HT1080 (cell line): ENCODE data around the gene NUTM1. TPM values are rescaled to one million over a fixed set of nuclear protein-coding genes. Genes with fewer than 3 reads are reported as not detected.

Experiments used
- DNase-seq: peaks from one replicate; pipeline ENCODE4 v3.0.0-alpha.2; 2015; ENCODE audit warnings: low read depth
- polyA plus RNA-seq, 2 experiments: library from polyadenylated mRNA; depleted of rRNA; stranded (reverse); fragments of >200 nt; gene quantifications; 2 replicates each; pipeline ENCODE4 v1.2.3, GENCODE V29; 2015
- total RNA-seq: library from RNA; depleted of rRNA; stranded (reverse); fragments of >200 nt; shearing (Covaris generic); gene quantifications from 2 replicates; pipeline ENCODE4 v1.2.3, GENCODE V29; 2014; rRNA removed

The NUTM1 gene, protein sequence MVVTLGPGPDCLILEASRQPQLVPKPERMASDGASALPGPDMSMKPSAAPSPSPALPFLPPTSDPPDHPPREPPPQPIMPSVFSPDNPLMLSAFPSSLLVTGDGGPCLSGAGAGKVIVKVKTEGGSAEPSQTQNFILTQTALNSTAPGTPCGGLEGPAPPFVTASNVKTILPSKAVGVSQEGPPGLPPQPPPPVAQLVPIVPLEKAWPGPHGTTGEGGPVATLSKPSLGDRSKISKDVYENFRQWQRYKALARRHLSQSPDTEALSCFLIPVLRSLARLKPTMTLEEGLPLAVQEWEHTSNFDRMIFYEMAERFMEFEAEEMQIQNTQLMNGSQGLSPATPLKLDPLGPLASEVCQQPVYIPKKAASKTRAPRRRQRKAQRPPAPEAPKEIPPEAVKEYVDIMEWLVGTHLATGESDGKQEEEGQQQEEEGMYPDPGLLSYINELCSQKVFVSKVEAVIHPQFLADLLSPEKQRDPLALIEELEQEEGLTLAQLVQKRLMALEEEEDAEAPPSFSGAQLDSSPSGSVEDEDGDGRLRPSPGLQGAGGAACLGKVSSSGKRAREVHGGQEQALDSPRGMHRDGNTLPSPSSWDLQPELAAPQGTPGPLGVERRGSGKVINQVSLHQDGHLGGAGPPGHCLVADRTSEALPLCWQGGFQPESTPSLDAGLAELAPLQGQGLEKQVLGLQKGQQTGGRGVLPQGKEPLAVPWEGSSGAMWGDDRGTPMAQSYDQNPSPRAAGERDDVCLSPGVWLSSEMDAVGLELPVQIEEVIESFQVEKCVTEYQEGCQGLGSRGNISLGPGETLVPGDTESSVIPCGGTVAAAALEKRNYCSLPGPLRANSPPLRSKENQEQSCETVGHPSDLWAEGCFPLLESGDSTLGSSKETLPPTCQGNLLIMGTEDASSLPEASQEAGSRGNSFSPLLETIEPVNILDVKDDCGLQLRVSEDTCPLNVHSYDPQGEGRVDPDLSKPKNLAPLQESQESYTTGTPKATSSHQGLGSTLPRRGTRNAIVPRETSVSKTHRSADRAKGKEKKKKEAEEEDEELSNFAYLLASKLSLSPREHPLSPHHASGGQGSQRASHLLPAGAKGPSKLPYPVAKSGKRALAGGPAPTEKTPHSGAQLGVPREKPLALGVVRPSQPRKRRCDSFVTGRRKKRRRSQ
- not detected in 2 replicates for total RNA-seq
- polyA plus RNA-seq (2015; cell fraction: cytosol; rRNA removed): not detected in 2 replicates
- not detected in 2 replicates for polyA plus RNA-seq (2015; cell fraction: nucleus; rRNA removed)

DNA sequence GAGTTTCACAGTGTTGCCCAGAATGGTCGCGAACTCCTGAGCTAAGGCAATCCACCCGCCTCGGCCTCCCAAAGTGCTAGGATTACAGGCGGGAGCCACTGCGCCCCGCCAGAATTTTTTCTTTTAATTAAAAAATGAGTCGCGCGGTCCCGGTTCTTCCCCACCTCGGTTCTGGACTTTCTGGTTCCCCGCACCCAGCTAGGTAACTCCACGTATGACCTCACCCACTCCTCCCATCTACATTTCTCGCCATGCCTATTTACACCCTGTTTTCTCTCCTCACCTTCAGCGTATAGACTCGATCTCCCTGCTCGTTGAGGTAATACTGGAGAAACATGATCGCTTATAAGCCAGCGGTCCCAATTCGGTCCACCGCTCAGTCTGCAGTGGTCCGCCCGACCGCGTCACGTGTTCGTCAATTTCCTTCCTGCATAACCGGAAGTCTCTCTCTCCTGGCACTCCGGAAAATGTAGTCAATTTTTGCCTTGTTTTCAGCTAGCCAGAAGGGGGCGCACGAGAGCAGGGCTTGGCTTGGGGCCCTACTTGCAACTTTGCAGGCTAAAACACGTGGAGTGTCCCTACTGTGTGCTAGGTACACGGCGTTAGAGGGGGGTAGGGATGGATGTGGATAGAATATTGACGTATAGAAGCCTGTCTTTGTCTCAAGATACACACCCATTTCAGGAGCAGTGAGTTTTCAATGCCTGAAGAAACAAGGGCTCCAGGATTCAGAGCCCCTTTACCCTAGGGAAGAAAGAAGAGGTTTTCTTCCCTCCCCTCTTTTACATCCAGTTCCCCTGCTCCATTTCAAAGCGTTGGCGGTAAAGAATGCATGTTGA, at the start of gene NUTM1, which contains the start of gene NOP10:
TSS of gene NUTM1 (plus strand) at position 579 of the 839 bp plus-strand sequence. CDS start 382 bp downstream, outside the sequence.
TSS of gene NOP10 (minus strand) at position 400 of the 839 bp plus-strand sequence. CDS start at position 337, 63 bp downstream.
- DNase-seq: peak; percentile 88

GRCh38 chr15:34297059-34297458, 46.1 kb upstream of the NUTM1 start:
- DNase-seq: no peak

- no peak for DNase-seq
Measured at GRCh38 chr15:34301058-34301457, 42.1 kb upstream of the NUTM1 start.

DNA sequence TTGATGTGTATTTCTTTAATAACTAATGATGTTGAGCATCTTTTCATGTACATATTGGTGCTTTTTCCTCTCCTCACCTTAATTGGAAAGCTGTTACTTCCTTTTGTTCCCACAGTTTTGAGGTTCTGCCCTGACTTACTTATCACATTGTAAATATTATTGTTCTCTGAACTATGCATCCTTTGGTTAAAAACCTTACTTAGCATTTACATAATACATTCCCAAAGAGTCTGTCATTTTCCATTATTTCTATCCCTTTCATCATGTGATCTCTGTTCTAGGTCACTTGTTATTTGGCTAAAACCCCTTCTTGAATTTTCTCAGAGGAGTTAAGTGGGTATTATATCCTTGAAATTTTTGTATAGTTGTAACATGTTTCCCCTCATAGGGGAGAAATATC, 38.5 kb upstream of the NUTM1 start:
- DNase-seq: peak; percentile 13

- no peak for DNase-seq
Measured at GRCh38 chr15:34311563-34311962, 31.6 kb upstream of the NUTM1 start.

DNA sequence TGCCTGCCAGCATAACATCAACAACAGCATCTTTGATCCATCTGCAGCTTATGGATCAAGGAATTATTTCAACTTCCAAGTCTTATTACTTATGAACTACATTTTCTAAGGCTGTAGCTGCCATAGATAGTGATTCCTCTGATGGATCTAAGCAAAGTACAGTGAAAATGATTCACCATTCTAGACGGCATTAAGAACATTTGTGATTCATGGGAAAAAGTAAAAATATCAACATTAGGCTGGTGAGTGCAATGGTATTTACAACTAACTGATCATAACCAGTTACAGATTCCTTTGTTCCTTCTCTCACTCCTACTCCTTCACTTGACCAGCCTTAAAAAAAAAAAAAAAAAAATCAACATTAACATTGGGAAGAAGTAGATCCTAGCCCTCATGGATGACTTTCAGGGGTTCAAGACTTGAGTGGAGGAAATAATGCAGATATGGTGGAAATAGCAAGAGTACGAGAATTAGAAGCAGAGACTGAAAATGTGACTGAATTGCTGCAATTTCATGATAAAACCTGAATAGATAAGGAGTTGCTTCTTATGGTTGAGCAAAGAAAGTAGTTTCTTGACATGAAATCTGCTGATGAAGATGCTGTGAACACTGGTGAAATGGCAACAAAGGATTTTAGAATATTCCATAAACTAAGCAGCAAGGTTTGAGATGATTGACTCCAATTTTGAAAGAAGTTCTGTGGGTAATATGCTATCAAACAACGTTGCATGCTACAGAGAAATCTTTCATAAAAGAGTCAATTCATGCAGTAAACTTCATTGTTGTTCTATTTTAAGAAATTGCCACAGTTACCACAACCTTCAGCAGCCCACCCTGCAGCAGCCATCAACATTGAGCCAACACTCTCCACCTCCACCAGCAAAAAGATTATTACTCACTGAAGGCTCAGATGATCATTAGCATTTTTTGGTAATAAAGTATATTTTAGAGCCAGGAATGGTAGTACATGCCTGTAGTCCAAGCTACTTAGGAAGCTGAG, 28.3 kb upstream of the NUTM1 start:
- no peak for DNase-seq

DNA sequence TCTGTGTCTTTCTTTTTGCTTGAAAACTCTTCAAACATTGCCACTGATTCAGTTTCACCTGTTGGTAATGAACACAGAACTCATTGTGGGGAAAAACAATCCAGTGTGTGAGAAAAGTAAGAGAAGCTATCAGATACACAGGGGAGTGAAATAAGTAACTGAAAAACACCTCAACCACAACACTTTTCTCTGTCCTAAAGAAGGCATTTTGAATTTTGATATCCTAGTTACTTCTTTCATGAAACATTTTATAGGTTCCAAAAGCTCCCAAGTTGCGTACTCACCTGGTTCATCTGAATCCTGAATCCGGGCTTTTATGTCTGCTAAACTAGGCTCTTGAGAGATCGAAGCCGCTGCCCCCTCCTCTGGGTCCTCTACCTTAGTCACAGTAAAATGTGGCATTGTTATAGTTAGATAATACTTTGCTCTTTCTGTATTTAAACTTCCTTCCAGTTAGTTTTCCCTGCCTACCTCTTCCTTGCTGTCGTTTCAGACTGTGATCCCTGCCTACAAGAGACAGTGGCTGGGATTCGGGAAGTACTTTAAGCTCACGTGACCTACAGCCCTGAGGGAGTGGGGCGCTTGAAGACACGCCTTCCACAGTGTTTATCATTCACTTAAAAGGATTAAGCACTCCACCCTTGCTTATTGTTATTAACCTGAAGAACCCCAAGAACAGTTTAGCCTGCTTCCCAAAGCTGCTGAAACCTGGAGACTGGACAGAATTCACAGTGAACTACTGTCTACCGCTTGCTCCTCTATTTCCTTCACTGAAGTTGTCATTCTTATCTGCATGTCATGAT, 24.6 kb upstream of the NUTM1 start:
- peak; percentile 38 for DNase-seq

DNA sequence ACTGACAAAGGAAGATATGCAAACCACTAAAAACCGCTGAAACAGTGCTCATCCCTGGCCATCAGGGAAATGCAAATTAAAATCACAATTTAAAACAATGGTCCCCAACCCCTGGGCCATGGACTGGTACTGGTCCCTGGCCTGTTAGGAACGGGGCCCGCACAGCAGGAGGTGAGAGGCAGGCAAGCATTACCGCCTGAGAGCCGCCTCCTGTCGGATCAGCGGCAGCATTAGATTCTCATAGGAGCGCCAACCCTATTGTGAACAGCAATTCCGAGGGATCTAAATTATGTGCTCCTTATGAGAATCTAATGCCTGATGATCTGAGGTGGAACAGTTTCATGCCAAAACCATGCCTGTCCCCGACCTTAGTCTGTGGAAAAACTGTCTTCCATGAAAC, 19.9 kb upstream of the NUTM1 start:
- no peak for DNase-seq

DNA sequence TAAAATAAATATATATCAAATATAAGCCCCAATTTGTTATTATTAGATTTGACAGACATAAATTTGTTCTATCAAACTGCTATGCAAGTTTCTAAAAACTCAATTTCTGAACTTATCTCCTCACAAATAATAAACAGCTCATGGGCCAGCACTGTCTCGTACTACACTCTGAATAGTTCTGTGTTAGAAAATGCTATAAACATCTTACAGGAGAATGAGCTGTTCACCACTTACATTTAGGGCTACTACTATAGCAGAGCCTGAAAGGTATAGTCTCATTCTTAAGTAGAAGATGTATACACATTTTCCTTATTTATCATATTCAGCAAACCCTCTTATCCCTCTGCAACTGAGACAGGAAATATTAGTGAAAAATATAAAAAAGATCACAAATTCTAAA, 18.2 kb upstream of the NUTM1 start:
- DNase-seq: no peak

GRCh38 chr15:34325368-34325767, 17.7 kb upstream of the NUTM1 start:
- no peak for DNase-seq

DNA sequence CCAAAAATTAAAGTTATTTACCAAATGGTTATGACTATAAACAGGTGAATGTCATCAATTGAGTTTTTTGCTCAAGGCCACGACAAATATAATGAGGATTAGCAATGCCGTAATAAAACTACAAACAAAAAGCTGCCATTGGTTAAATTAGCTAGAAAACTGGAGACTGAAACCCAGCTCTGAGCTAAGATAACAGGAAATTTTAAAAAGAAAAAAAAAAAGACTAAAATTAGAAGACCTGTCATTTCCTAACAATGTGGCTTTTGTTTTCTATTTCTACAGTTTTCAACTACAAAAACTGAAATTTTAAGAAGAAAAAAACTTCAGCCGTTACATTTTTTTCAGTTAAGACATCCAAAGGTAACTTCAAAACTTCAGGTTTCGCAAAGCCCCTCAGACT, 15.2 kb upstream of the NUTM1 start:
- DNase-seq: no peak

DNA sequence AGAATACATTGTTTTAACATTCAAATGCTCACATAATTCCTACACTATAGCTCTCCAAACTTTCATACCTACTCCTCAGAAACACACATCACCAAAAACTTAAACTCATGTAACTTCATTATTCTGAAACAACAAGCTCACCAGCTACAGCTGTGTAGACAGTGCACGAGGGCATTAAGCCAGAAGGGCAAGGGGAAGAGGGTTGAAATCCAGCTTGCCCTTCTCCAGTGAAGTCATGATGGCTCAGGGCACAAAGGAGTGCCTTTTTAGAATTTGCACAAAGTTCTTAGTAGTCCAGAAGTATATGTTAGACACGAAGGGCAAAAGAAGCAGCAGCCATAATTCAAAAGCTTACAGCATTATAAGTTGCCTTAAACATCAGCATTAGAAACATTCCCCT, 14.1 kb upstream of the NUTM1 start:
- DNase-seq: no peak

DNA sequence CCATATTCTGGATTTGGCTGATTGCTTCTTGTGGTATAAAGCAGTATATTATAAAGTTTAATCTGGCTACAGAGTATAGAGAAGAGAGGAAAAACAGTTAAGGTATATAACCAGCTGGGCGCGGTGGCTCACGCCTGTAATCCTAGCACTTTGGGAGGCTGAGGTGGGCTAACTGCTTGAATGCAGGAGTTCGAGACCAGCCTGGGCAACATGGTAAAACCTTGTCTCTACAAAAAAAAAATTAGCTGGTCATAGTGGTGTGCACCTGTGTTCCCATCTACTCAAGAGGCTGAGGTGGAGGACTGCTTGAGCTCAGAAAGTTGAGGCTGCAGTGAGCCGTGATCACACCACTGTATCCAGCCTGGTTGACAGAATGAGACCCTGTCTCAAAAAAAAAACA, 12.8 kb upstream of the NUTM1 start:
- no peak for DNase-seq

GRCh38 chr15:34331809-34332208, 11.3 kb upstream of the NUTM1 start:
- no peak for DNase-seq

GRCh38 chr15:34332553-34333120, 10.5 kb upstream of the NUTM1 start:
- no peak for DNase-seq

DNA sequence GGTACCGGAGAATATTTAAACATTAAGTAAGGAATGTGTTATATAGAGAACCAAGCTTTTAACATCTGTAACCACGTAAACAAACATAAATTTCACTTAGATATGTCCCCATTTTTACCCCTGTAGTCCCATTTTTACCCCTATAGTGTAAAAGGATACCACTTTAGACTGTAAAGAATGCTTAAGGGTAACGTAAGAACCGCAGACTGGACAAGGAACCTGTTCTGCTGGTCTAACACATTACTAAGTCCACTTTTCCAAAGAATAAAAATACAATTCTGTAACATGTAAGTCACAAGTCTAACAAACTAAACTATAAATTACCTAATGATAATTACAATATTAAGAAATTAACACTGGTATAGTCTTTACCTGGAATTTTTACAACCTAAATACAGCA, 8.4 kb upstream of the NUTM1 start:
- DNase-seq: no peak

DNA sequence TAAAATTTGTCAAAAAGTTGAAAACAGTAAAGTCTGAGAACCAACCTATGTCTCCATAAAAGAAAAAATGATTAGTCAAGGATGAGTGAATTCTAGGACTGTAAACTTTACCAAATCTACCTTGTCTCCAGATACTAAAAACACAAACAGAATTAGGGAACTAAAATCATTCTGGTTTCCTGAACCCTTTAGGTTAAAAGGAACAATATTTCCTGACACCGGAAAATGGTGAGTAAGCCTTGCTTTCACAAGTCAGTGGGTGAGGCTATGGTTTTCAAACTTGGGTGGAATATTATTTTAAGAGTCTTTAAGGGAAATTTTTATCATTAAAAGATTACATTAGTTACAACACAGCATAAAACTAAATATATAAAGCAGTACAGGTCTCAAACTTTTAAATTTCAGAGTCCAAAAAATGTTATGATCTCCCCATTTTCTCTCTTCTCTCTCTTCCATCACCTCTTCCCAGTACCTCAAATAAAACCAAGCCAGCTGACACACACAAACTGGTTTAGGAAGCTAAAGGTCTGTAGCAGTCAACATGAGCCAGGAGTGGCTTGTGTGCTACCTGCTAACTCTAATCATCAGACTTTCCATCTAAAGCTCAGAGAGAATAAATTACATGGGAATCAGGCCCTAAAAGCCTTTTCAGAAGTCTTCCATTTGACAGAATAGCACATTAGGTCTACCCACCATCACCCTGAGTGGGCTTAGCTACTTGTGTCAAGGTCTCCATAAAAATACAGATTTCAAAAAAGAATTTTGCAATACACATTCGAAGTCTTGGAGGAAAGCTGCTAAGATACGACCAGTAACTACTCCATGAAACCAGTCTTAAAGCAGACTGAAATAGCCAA, 7.7 kb upstream of the NUTM1 start:
- peak; percentile 40 for DNase-seq
